H9 (cell line): Measurements from ENCODE around the gene MLANA. TPM values are rescaled to one million over a fixed set of nuclear protein-coding genes. Genes with fewer than 3 reads are reported as not detected.

Experiments used
- DNase-seq: peaks from one replicate; pipeline ENCODE4 v3.0.0-alpha.2; 2017
- H2AFZ ChIP-seq: one replicate; pipeline ENCODE4 v1.6.1; 2013; ENCODE audit warnings: mild to moderate bottlenecking, low read length, control low read depth, moderate library complexity
- H2AK5ac ChIP-seq: 2 replicates; pipeline ENCODE4 v1.6.1; 2013; ENCODE audit warnings: low read length, control low read depth, mixed read lengths; ENCODE audit not compliant: insufficient read length
- H2BK120ac ChIP-seq: one replicate; pipeline ENCODE4 v1.6.1; 2013; ENCODE audit warnings: low read depth, mild to moderate bottlenecking, low read length, control low read depth, inconsistent platforms; ENCODE audit not compliant: poor library complexity, severe bottlenecking
- H2BK12ac ChIP-seq: 2 replicates; pipeline ENCODE4 v1.6.1; 2013; ENCODE audit warnings: low read length, control low read depth, mixed read lengths, low read depth; ENCODE audit not compliant: insufficient read length
- H2BK15ac ChIP-seq: 2 replicates; pipeline ENCODE4 v1.6.1; 2013; ENCODE audit warnings: low read depth, low read length, control low read depth
- H2BK20ac ChIP-seq: one replicate; pipeline ENCODE4 v1.6.1; 2013; ENCODE audit warnings: low read depth, mild to moderate bottlenecking, low read length, control low read depth, inconsistent platforms; ENCODE audit not compliant: poor library complexity, severe bottlenecking
- H2BK5ac ChIP-seq: 2 replicates; pipeline ENCODE4 v1.6.1; 2013; ENCODE audit warnings: low read length, control low read depth, mixed read lengths; ENCODE audit not compliant: insufficient read length
- H3K14ac ChIP-seq: 2 replicates; pipeline ENCODE4 v1.6.1; 2013; ENCODE audit warnings: low read length, control low read depth; ENCODE audit not compliant: insufficient read depth
- H3K18ac ChIP-seq: 2 replicates; pipeline ENCODE4 v1.6.1; 2013; ENCODE audit warnings: low read depth, mild to moderate bottlenecking, mixed read lengths, low read length, control low read depth; ENCODE audit not compliant: insufficient read length
- H3K23ac ChIP-seq: 2 replicates; pipeline ENCODE4 v1.6.1; 2013; ENCODE audit warnings: low read length, control low read depth, mixed read lengths, low read depth; ENCODE audit not compliant: insufficient read length
- H3K23me2 ChIP-seq: 2 replicates; pipeline ENCODE4 v1.6.1; 2013; ENCODE audit warnings: low read depth, mild to moderate bottlenecking, mixed read lengths, low read length, control low read depth; ENCODE audit not compliant: insufficient read length, poor library complexity, severe bottlenecking
- H3K27ac ChIP-seq: 2 replicates; pipeline ENCODE4 v1.5.1; 2013; ENCODE audit warnings: low read length, control low read depth, mixed read lengths, low read depth; ENCODE audit not compliant: insufficient read length
- H3K27me3 ChIP-seq: 2 replicates; pipeline ENCODE4 v1.6.1; 2013; ENCODE audit warnings: low read length, control low read depth, inconsistent platforms; ENCODE audit not compliant: insufficient read depth
- H3K4ac ChIP-seq: 2 replicates; pipeline ENCODE4 v1.6.1; 2013; ENCODE audit warnings: low read depth, mild to moderate bottlenecking, control low read depth, inconsistent platforms, low read length, moderate library complexity
- H3K4me1 ChIP-seq: 2 replicates; pipeline ENCODE4 v1.6.1; 2013; ENCODE audit warnings: low read length, control low read depth, inconsistent platforms; ENCODE audit not compliant: insufficient read depth
- H3K4me2 ChIP-seq: 2 replicates; pipeline ENCODE4 v1.6.1; 2013; ENCODE audit warnings: low read length, control low read depth, mixed read lengths; ENCODE audit not compliant: insufficient read length, insufficient read depth
- H3K56ac ChIP-seq: 2 replicates; pipeline ENCODE4 v1.6.1; 2013; ENCODE audit warnings: low read depth, mild to moderate bottlenecking, mixed read lengths, low read length, control low read depth; ENCODE audit not compliant: insufficient read length
- H3K79me1 ChIP-seq: 2 replicates; pipeline ENCODE4 v1.6.1; 2013; ENCODE audit warnings: low read depth, mild to moderate bottlenecking, moderate library complexity, low read length, control low read depth, inconsistent platforms; ENCODE audit not compliant: insufficient read depth, poor library complexity, severe bottlenecking
- H3K79me2 ChIP-seq: 2 replicates; pipeline ENCODE4 v1.6.1; 2013; ENCODE audit warnings: low read length, control low read depth, inconsistent platforms; ENCODE audit not compliant: insufficient read depth
- H3K9ac ChIP-seq: 2 replicates; pipeline ENCODE4 v1.6.1; 2013; ENCODE audit warnings: low read length, control low read depth, mixed read lengths; ENCODE audit not compliant: insufficient read length; ENCODE audit errors: extremely low read depth
- H3K9me3 ChIP-seq: one replicate; pipeline ENCODE4 v1.6.1; 2013; ENCODE audit warnings: low read depth, low read length, inconsistent platforms; ENCODE audit not compliant: control insufficient read depth
- H3T11ph ChIP-seq: one replicate; pipeline ENCODE4 v1.6.1; 2013; ENCODE audit warnings: mild to moderate bottlenecking, low read length, control low read depth, inconsistent platforms
- H4K20me1 ChIP-seq: one replicate; pipeline ENCODE4 v1.6.1; 2013; ENCODE audit not compliant: control insufficient read depth, insufficient read length, insufficient read depth
- H4K5ac ChIP-seq: 2 replicates; pipeline ENCODE4 v1.6.1; 2013; ENCODE audit warnings: low read depth, mild to moderate bottlenecking, mixed read lengths, low read length, control low read depth; ENCODE audit not compliant: insufficient read length
- H4K8ac ChIP-seq: replicated peaks from 2 replicates; pipeline ENCODE4 v1.6.1; 2013; ENCODE audit warnings: low read length, control low read depth, mixed read lengths, low read depth; ENCODE audit not compliant: insufficient read length
- H4K91ac ChIP-seq: 2 replicates; pipeline ENCODE4 v1.6.1; 2013; ENCODE audit warnings: low read depth, mild to moderate bottlenecking, moderate library complexity, mixed read lengths, low read length, control low read depth; ENCODE audit not compliant: insufficient read length
- H3K27ac Mint-ChIP-seq, 3 experiments: 2 replicates in 2 of 3; 3 replicates in 1 of 3; pipeline ENCODE4 v1.8.0; 2020 to 2021; ENCODE audit warnings: mixed read lengths in 3 of 3, mild to moderate bottlenecking in 1 of 3, moderate library complexity in 1 of 3
- H3K27me3 Mint-ChIP-seq: 2 replicates; pipeline ENCODE4 v1.8.0; 2021; ENCODE audit warnings: low read depth, mild to moderate bottlenecking, moderate library complexity, mixed read lengths
- H3K36me3 Mint-ChIP-seq, 3 experiments: 2 replicates in 2 of 3; 3 replicates in 1 of 3; pipeline ENCODE4 v1.8.0; 2020 to 2021; ENCODE audit warnings: low read depth in 3 of 3, mixed read lengths in 3 of 3; ENCODE audit not compliant: insufficient read depth in 1 of 3
- H3K4me1 Mint-ChIP-seq, 2 experiments: 2 replicates each; pipeline ENCODE4 v1.8.0; 2020; ENCODE audit warnings: mixed read lengths in 2 of 2
- H3K4me3 Mint-ChIP-seq, 2 experiments: 2 replicates in 1 of 2; 3 replicates in 1 of 2; pipeline ENCODE4 v1.8.0; 2020 to 2021; ENCODE audit warnings: mild to moderate bottlenecking in 2 of 2, mixed read lengths in 2 of 2, moderate library complexity in 1 of 2
- H3K9me3 Mint-ChIP-seq, 2 experiments: 2 replicates in 1 of 2; 3 replicates in 1 of 2; pipeline ENCODE4 v1.8.0; 2020; ENCODE audit warnings: mild to moderate bottlenecking in 2 of 2, mixed read lengths in 2 of 2, moderate library complexity in 1 of 2
- CTCF ChIP-seq: fragments of 200-600 bp; sonication (generic); conservative IDR thresholded peaks from 3 replicates; pipeline ENCODE4 v1.8.0; 2021; ENCODE audit warnings: antibody characterized with exemption, mild to moderate bottlenecking
- WGBS: extraction: QIAGEN DNeasy Blood & Tissue Kit; methylation state at CpG from one replicate; pipeline ENCODE4 v1.1.7; 2013; ENCODE audit warnings: missing lambda C conversion rate, low lambda C conversion rate, mixed read lengths; ENCODE audit not compliant: insufficient read length; ENCODE audit errors: extremely low coverage; 5-methylcytosine and 5-hydroxymethylcytosine counted together
- total RNA-seq: library from RNA; stranded (reverse); gene quantifications from 2 replicates; pipeline ENCODE4 v1.2.1, GENCODE V29; 2021

Gene MLANA
- total RNA-seq, 1 experiment from 2014 or later = not detected

GRCh38 chr9:5941214-5941613 is 50.5 kb downstream of the MLANA start:
- H3K14ac ChIP-seq = no peak overlapping the region

More at GRCh38 chr9:5941214-5941613, 50.5 kb downstream of the MLANA start:
- Histone ChIP-seq H3K9ac (no peak overlapping the region), H2BK12ac (no peak overlapping the region), H2AK5ac (no peak overlapping the region), H4K5ac (no peak overlapping the region), H3K4me2 (no peak overlapping the region), H3K23me2 (no peaks in the 10 kb centered on the region), H2BK5ac (no peak overlapping the region), H3K56ac (no peak overlapping the region), H3K27me3 (no peaks in the 10 kb centered on the region), H4K20me1 (no peaks in the 10 kb centered on the region), H3K27ac (no peak overlapping the region), H3T11ph (no peak overlapping the region), H3K9me3 (no peaks in the 10 kb centered on the region), H2BK20ac (no peak overlapping the region), H3K4me1 (no peaks in the 10 kb centered on the region), H3K23ac (no peak overlapping the region), H2AFZ (no peak overlapping the region), H3K18ac (no peak overlapping the region), H3K79me1 (no peaks in the 10 kb centered on the region), H3K4ac (no peak overlapping the region), H2BK120ac (no peak overlapping the region), H3K79me2 (no peaks in the 10 kb centered on the region), H4K91ac (no peak overlapping the region), H2BK15ac (no peak overlapping the region), H4K8ac (no peak overlapping the region)
- Mint-ChIP-seq H3K9me3 (no peaks in the 10 kb centered on the region), H3K4me3 (no peak overlapping the region), H3K4me1 (no peaks in the 10 kb centered on the region), H3K27me3 (no peaks in the 10 kb centered on the region), H3K36me3 (no peaks in the 10 kb centered on the region), H3K27ac (no peak overlapping the region)
- no peak for DNase-seq
- no peak for TF ChIP-seq CTCF
- no CpG with 5 or more reads among the region's 2 CpGs for WGBS
